KMS-11 (cell line): Measurements from ENCODE around the gene SLC25A4.

Source experiments
- H2AFZ ChIP-seq: fragments of 200-600 bp; sonication (generic); 2 replicates; pipeline ENCODE4 v1.6.1; 2016; ENCODE audit warnings: antibody characterized with exemption, mixed run types, low read depth
- H3K27ac ChIP-seq: fragments of 200-600 bp; sonication (generic); 2 replicates; pipeline ENCODE4 v1.6.1; 2016; ENCODE audit warnings: mild to moderate bottlenecking, mixed run types
- H3K27me3 ChIP-seq: fragments of 200-600 bp; sonication (generic); 2 replicates; pipeline ENCODE4 v1.6.1; 2017; ENCODE audit warnings: mild to moderate bottlenecking, low read depth, mixed run types, moderate library complexity; ENCODE audit not compliant: insufficient read depth
- H3K36me3 ChIP-seq: fragments of 200-600 bp; sonication (generic); 2 replicates; pipeline ENCODE4 v1.6.1; 2017; ENCODE audit warnings: mild to moderate bottlenecking, mixed run types; ENCODE audit not compliant: insufficient read depth
- H3K4me1 ChIP-seq: fragments of 200-600 bp; sonication (generic); 2 replicates; pipeline ENCODE4 v1.6.1; 2016; ENCODE audit warnings: mild to moderate bottlenecking, low read depth, mixed run types; ENCODE audit not compliant: poor library complexity, severe bottlenecking
- H3K4me2 ChIP-seq: fragments of 200-600 bp; sonication (generic); 2 replicates; pipeline ENCODE4 v1.7.0; 2016; ENCODE audit warnings: mild to moderate bottlenecking, mixed run types
- H3K4me3 ChIP-seq: fragments of 200-600 bp; sonication (generic); IDR thresholded peaks from 2 replicates; pipeline ENCODE4 v1.6.1; 2017; ENCODE audit warnings: low read depth, low read length, mixed read lengths; ENCODE audit not compliant: insufficient read depth
- H3K79me2 ChIP-seq: fragments of 200-600 bp; sonication (generic); 2 replicates; pipeline ENCODE4 v1.6.1; 2016; ENCODE audit warnings: low read depth, mixed run types; ENCODE audit not compliant: insufficient read depth
- H3K9ac ChIP-seq: fragments of 200-600 bp; sonication (generic); 2 replicates; pipeline ENCODE4 v1.6.1; 2016; ENCODE audit warnings: mild to moderate bottlenecking, mixed run types
- H4K20me1 ChIP-seq: fragments of 200-600 bp; sonication (generic); 2 replicates; pipeline ENCODE4 v1.6.1; 2016; ENCODE audit warnings: mild to moderate bottlenecking, mixed run types; ENCODE audit not compliant: insufficient read depth
- TF ChIP-seq, protein P1 (sequence below): fragments of 200-600 bp; sonication (generic); conservative IDR thresholded peaks from 2 replicates; pipeline ENCODE4 v1.6.1; 2017; ENCODE audit warnings: low read depth, mild to moderate bottlenecking, antibody characterized with exemption, low read length, moderate library complexity, mixed read lengths

The SLC25A4 gene

DNA sequence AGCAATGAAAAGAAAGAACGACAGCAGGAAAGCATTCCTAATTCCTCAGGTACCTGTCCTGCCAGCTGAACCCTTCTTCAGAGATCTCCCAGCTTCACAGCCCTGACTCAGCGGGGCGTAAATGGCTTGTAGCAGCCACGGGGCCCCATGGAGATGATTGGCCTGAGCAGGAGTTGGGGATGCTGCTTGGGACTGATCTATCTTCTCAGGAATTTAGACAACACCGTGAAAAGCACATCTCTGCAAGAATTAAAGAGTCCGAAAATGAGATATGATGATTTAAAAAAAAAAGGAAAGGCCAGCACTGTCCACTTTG lies 22.5 kb upstream of the SLC25A4 start:
- H3K4me2 ChIP-seq = peak overlapping the region; percentile 72; the same call in 1 of the 2 replicates

DNA sequence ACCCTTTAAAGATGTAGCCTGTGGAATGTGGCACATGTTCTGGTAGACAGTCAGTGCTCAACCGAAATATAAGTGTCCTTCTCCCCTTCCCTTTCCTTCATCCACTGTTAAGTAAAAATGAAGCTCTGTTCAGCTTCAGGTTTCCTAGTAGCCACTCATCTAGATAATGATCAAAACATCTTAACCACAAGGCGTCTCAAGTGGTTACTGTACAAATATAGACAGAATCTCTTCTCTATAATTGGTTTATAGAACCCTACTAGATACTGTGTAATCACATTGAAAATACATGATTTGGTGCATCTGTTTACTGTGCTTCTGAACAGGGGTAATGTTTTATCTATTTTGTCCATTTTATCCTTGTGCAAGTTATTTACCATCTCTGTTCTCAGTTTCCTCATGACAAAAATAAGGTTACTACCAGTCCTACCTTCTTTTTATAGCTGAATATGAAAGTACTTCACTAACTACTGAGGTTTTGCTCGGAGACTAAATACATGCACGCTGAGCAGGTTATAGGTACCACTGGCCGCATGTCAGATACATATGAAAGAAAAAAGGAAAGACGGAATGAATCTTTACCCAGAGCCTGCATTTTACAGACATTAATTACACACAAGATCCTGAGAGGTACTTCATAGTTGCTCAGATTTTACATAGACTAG lies 20.3 kb upstream of the SLC25A4 start:
- peak overlapping the region; percentile 12; the same call in 1 of the 2 replicates for H3K9ac ChIP-seq
- no peaks in the 10 kb centered on the region for H3K27me3 ChIP-seq
- no peaks in the 10 kb centered on the region for H4K20me1 ChIP-seq
- peak overlapping the region; percentile 58 for H3K27ac ChIP-seq
- TF ChIP-seq, protein P1, sequence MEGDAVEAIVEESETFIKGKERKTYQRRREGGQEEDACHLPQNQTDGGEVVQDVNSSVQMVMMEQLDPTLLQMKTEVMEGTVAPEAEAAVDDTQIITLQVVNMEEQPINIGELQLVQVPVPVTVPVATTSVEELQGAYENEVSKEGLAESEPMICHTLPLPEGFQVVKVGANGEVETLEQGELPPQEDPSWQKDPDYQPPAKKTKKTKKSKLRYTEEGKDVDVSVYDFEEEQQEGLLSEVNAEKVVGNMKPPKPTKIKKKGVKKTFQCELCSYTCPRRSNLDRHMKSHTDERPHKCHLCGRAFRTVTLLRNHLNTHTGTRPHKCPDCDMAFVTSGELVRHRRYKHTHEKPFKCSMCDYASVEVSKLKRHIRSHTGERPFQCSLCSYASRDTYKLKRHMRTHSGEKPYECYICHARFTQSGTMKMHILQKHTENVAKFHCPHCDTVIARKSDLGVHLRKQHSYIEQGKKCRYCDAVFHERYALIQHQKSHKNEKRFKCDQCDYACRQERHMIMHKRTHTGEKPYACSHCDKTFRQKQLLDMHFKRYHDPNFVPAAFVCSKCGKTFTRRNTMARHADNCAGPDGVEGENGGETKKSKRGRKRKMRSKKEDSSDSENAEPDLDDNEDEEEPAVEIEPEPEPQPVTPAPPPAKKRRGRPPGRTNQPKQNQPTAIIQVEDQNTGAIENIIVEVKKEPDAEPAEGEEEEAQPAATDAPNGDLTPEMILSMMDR = no peak
- peak overlapping the region; percentile 50 for H2AFZ ChIP-seq
- no peak overlapping the region for H3K4me3 ChIP-seq
- H3K4me2 ChIP-seq = peak overlapping the region; percentile 88
- H3K4me1 ChIP-seq = peaks cover 64% of the 10 kb centered on the region
- no peaks in the 10 kb centered on the region for H3K79me2 ChIP-seq
- H3K36me3 ChIP-seq = no peaks in the 10 kb centered on the region

More for the DNA sequence above, 22.5 kb upstream of the SLC25A4 start:
- Histone ChIP-seq H3K27ac (peak overlapping the region; percentile 47; the same call in 1 of the 2 replicates), H3K4me1 (peaks cover 64% of the 10 kb centered on the region), H3K9ac (no peak overlapping the region), H3K36me3 (no peaks in the 10 kb centered on the region), H3K27me3 (no peaks in the 10 kb centered on the region), H3K79me2 (no peaks in the 10 kb centered on the region), H4K20me1 (no peaks in the 10 kb centered on the region), H3K4me3 (no peak overlapping the region), H2AFZ (no peak overlapping the region)
- TF ChIP-seq, protein P1 = no peak

DNA sequence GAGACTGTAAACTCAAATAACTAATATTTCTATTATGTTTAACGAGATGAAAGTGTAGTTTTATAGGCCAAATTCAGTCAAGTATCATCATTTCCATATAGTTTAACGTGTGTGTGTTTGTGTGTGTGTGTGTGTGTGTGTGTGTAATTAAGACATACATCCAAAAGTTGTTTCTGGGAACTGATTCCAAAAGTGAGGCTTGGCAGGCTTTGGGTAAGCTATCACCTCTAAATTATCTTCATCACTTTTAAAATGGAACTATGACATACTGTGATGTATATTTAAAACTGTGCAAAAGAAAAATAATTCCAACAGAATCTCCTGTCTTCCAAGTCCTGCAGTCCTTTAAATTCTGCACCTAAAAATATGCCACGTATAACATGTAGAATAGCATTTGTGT lies 19.1 kb upstream of the SLC25A4 start:
- no peaks in the 10 kb centered on the region for H4K20me1 ChIP-seq
- H3K9ac ChIP-seq = no peak overlapping the region
- H3K79me2 ChIP-seq = no peaks in the 10 kb centered on the region
- no peaks in the 10 kb centered on the region for H3K36me3 ChIP-seq
- H3K4me2 ChIP-seq = peak overlapping the region; percentile 88; the same call in 1 of the 2 replicates
- H2AFZ ChIP-seq = no peak overlapping the region
- TF ChIP-seq, protein P1 = no peak
- H3K27me3 ChIP-seq = no peaks in the 10 kb centered on the region
- H3K4me1 ChIP-seq = peaks cover 57% of the 10 kb centered on the region
- no peak overlapping the region for H3K27ac ChIP-seq
- no peak overlapping the region for H3K4me3 ChIP-seq

DNA sequence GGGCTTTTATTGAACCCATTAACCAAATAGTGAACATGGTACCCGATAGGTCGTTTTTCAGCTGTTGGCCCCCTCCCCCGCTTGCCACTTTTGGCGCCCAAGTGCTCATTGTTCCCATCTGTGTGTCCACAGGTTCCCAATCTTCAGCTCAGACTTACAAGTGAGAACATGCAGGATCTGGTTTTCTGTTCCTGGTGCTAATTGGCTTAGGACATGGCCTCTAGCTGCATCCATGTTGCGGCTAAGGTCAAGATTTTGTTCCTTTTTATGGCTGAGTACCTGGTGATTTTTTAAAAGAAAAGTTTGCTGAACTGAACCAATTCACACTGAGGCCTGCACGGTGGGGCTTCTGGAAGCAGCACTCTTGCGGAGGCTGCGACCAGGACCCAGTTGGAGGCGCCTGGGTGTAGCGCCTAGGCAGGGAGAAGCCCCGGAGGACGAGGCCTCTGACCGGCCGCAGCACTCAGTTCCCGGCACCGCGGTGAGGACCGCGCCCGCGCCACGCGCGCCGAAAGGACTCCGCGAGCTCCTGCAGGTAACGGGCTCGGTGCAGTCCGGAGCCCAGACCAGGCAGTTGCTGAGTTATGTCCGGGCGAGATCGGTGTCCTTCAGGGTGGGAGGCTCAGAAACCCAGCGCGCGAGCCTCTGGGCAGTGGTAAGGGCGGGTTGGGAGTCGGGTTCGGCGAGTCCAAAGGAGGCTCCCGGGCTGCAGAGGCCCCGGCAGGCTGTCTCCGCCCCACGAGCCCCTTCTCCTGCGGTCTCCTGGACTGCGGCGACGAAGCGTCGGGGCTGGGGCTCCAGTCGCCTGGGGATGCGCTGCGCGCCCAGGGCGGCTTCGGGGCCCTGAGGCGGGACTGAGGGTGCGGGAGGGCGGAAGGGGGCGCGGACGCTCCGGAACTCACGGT lies 15.8 kb upstream of the SLC25A4 start:
- TF ChIP-seq, protein P1 = no peak
- H3K4me2 ChIP-seq = no peak overlapping the region
- no peaks in the 10 kb centered on the region for H3K36me3 ChIP-seq
- no peaks in the 10 kb centered on the region for H4K20me1 ChIP-seq
- no peak overlapping the region for H3K4me3 ChIP-seq
- H3K27me3 ChIP-seq = no peaks in the 10 kb centered on the region
- no peak overlapping the region for H3K9ac ChIP-seq
- peaks cover 24% of the 10 kb centered on the region for H3K4me1 ChIP-seq
- H3K79me2 ChIP-seq = no peaks in the 10 kb centered on the region
- H2AFZ ChIP-seq = no peak overlapping the region
- no peak overlapping the region for H3K27ac ChIP-seq
